Esophagus squamous epithelium (tissue), 5 donors: Measurements from ENCODE around the gene APBA2. TPM values are rescaled to one million over a fixed set of nuclear protein-coding genes. Genes with fewer than 3 reads are reported as not detected.
"Not testable (repeated sequence)": the region's sequence is repeated elsewhere in the genome, so short reads cannot be mapped to it uniquely, and the experiment has no call there.

Source experiments
- DNase-seq: peaks from one replicate; lab custom pipeline; 2025; lab: John Stamatoyannopoulos, UW
- H3K27ac ChIP-seq, 4 donors: fragments of 200-600 bp; sonication (generic); one replicate each; pipeline ENCODE4 v1.5.1; 2016 to 2019; ENCODE audit warnings: mild to moderate bottlenecking in 1 of 4
- H3K27me3 ChIP-seq, 4 donors: fragments of 200-600 bp; sonication (generic); 1 replicate in 3 of 4; 2 replicates in 1 of 4; pipeline versions ENCODE4 v1.5.1 to v1.6.0; 2017 to 2021; ENCODE audit warnings: antibody characterized with exemption in 1 of 4
- H3K36me3 ChIP-seq, 3 donors: fragments of 200-600 bp; sonication (generic); one replicate each; pipeline ENCODE4 v1.5.1; 2016 to 2019
- H3K4me1 ChIP-seq, 3 donors: fragments of 200-600 bp; sonication (generic); one replicate each; pipeline ENCODE4 v1.5.1; 2017 to 2019
- H3K4me3 ChIP-seq, 4 donors: fragments of 200-600 bp; sonication (generic); 1 replicate in 3 of 4; 2 replicates in 1 of 4; pipeline ENCODE4 v1.5.1; 2016 to 2019; ENCODE audit warnings: mild to moderate bottlenecking in 2 of 4, moderate library complexity in 1 of 4
- H3K9me3 ChIP-seq, 3 donors: fragments of 200-600 bp; sonication (generic); one replicate each; pipeline ENCODE4 v1.5.1; 2016 to 2019
- CTCF ChIP-seq, 6 experiments: fragments of 450-650 bp in 4 of 6; fragments of 200-600 bp in 2 of 6; sonication (generic) in 2 of 6; IDR thresholded peaks; one replicate each; pipeline ENCODE4 v1.5.1; 2016 to 2019; ENCODE audit warnings: antibody characterized with exemption in 6 of 6, mild to moderate bottlenecking in 4 of 6, moderate library complexity in 4 of 6
- POLR2A ChIP-seq, 4 donors: fragments of 450-650 bp; IDR thresholded peaks; one replicate each; pipeline ENCODE4 v1.6.1; 2017; ENCODE audit warnings: antibody characterized with exemption in 4 of 4, mild to moderate bottlenecking in 4 of 4, moderate library complexity in 3 of 4
- WGBS, 2 donors: methylation state at CpG; one replicate each; pipeline ENCODE4 v1.1.5; 2018; 5-methylcytosine and 5-hydroxymethylcytosine counted together
- intact Hi-C: fragments of 100-400 bp; cut with DNase I; formaldehyde crosslinking; loops from one replicate; pipeline ENCODE4 v1.15.0; 2022
- total RNA-seq, 4 donors: library from RNA; depleted of rRNA; stranded (reverse); fragments of >200 nt; gene quantifications; one replicate each; pipeline ENCODE4 v1.1.0, GENCODE V29; 2016
- donor health status: DM: yes; HTN: yes; CAD: no.

APBA2 gene
- total RNA-seq, 4 donors from 2014 or later = 0.82 to 9.9 (median 1.6) TPM

- Histone ChIP-seq H3K27ac (no peak overlapping the region), H3K4me3 (no peak overlapping the region), H3K36me3 (no peaks in the 10 kb centered on the region), H3K27me3 (no peaks in the 10 kb centered on the region), H3K4me1 (no peaks in the 10 kb centered on the region), H3K9me3 (no peaks in the 10 kb centered on the region)
- intact Hi-C loops = no loop called here
- WGBS, 2 donors = 92 to 93% methylated on average over 7 of the region's 8 CpGs
- DNase-seq = no peak
- TF ChIP-seq POLR2A (IDR thresholded peaks at IDR 0.05) (no peak), CTCF (IDR thresholded peaks at IDR 0.05) (no peak)
Observed at GRCh38 chr15:29018120-29018805, 132.5 kb downstream of the APBA2 start.

DNA sequence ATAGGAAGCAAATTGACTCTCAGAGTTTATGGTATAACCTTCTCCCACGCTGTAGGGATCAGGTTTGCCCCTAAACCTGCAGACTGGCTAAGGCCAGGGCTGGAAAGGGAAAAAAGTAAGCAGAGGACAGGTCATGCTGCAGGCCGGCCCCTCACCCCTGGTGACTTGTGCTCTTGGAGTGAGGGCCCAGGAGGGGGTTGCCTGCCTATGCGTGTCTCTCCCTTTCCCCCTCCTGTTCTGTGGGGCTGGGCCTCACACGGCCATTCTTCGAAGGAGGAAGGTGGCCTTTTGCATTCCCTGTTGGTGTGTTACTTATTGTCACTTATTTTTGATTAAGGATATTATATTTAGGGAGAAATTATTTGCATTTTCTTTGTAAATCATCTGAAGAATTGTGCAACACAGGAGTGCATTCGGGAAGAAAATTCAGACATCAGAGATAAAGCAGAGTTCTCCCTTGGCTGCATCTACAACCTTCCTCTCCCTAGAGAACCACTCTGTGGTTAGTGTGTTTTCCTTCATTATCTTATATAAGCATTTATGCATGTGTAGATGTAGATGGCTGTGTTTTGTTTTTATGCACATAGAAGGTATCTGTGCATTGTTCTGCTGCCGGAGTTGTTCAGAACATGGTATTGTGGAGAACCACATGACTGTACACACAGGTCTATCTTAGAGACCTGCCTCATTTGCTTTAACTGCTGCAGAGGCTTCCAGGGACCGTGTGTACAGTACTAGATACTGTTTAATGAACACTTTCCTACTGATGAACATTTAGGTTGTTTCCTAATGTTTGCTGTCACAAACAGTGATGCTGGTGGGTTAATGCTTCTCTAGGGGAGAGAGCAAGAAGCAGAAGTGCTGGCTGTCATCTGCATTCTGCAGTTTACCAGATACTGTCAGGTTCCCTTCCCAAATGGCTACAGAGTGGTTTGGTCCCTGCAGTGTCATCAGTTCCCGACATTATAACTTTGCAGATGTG lies 133.5 kb downstream of the APBA2 start:
- Histone ChIP-seq H3K4me3 (no peak overlapping the region), H3K4me1 (no peaks in the 10 kb centered on the region), H3K27ac (no peak overlapping the region), H3K27me3 (no peaks in the 10 kb centered on the region), H3K36me3 (no peaks in the 10 kb centered on the region), H3K9me3 (no peaks in the 10 kb centered on the region)
- intact Hi-C loops = no loop called here
- 57 to 62% methylated on average over 7 to 9 of the region's 9 CpGs for WGBS, 2 donors
- no peak for TF ChIP-seq CTCF (IDR thresholded peaks at IDR 0.05)
- no peak for TF ChIP-seq POLR2A (IDR thresholded peaks at IDR 0.05)
- DNase-seq = no peak

DNA sequence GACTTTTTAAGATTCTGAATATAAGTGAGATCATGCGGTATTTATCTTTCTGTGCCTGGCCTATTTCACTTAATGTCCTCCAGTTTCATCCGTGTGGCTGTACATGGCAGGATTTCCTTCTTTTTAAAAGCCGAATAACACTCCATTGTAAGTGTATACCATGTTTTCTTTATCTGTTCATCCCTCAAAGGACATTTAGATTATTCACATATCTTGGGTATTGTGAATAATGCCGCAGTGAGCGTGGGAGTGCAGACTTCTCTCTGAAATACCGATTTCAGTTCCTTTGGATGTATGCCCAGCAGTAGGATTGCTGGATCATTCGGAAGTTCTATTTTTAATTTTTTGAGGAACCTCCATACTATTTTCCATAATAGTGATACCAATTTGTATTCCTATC lies 136.1 kb downstream of the APBA2 start:
- no peak overlapping the region for H3K4me3 ChIP-seq
- H3K36me3 ChIP-seq = no peaks in the 10 kb centered on the region
- H3K4me1 ChIP-seq = no peaks in the 10 kb centered on the region
- intact Hi-C loops = no loop called here
- no peaks in the 10 kb centered on the region for H3K9me3 ChIP-seq
- no peak overlapping the region for H3K27ac ChIP-seq
- H3K27me3 ChIP-seq = no peaks in the 10 kb centered on the region
- 70 to 78% methylated on average over 7 of the region's 7 CpGs for WGBS, 2 donors
- TF ChIP-seq CTCF (IDR thresholded peaks at IDR 0.05) (no peak), POLR2A (IDR thresholded peaks at IDR 0.05) (no peak)
- DNase-seq = no peak

- WGBS, 2 donors = 28 to 61% methylated on average over 3 to 4 of the region's 5 CpGs
- no peak overlapping the region for H3K27ac ChIP-seq
- DNase-seq = no peak
Observed at GRCh38 chr15:29024662-29025061, 138.9 kb downstream of the APBA2 start.

GRCh38 chr15:29025411-29025810 lies 139.6 kb downstream of the APBA2 start:
- H3K36me3 ChIP-seq, DNase-seq, intact Hi-C loops, H3K27ac ChIP-seq, H3K4me3 ChIP-seq, H3K4me1 ChIP-seq, H3K9me3 ChIP-seq, H3K27me3 ChIP-seq: not testable (repeated sequence)
- WGBS, 2 donors = 88 to 95% methylated on average over 9 to 14 of the region's 17 CpGs

More at GRCh38 chr15:29024662-29025061, 138.9 kb downstream of the APBA2 start:
- Histone ChIP-seq H3K9me3 (no peaks in the 10 kb centered on the region), H3K36me3 (no peaks in the 10 kb centered on the region), H3K4me3 (no peak overlapping the region), H3K4me1 (no peaks in the 10 kb centered on the region), H3K27me3 (no peaks in the 10 kb centered on the region)
- TF ChIP-seq POLR2A (IDR thresholded peaks at IDR 0.05) (no peak), CTCF (IDR thresholded peaks at IDR 0.05) (no peak)
- intact Hi-C loops = no loop called here

DNA sequence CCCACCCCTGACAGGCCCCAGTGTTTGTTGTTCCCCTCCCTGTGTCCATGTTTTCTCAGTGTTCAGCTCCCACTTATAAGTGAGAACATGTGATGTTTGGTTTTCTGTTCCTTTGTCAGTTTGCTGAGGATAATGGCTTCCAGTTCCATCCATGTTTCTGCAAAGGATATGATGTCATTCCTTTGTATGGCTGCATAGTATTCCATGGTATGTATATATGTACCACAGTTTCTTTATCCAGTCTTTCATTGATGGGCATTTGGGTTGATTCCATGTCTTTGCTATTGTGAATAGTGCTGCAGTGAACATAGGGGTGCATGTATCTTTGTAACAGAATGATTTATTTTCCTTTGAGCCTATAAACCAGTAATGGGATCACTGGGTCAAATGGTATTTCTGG lies 142.4 kb downstream of the APBA2 start:
- H3K4me1 ChIP-seq, H3K36me3 ChIP-seq, H3K27me3 ChIP-seq, H3K4me3 ChIP-seq, DNase-seq, intact Hi-C loops, H3K9me3 ChIP-seq, H3K27ac ChIP-seq: not testable (repeated sequence)
